Activated CD8-positive, alpha-beta T cell treated with anti-CD3 and anti-CD28 coated beads for 36 hours (primary cell): ENCODE results near the gene LYPD3. TPM values are rescaled to one million over a fixed set of nuclear protein-coding genes. Genes with fewer than 3 reads are reported as not detected.
"Not testable (repeated sequence)": the region's sequence is repeated elsewhere in the genome, so short reads cannot be mapped to it uniquely, and the experiment has no call there.

ENCODE experiments used
- ATAC-seq: fragments of 200-7000 bp; cut with Tn5 transposase; one replicate; pipeline ENCODE4 v1.10.0; 2021; ENCODE audit warnings: mild to moderate bottlenecking, moderate library complexity
- CTCF ChIA-PET: fragments of 350-600 bp; sonication (Branson Sonifier 250); formaldehyde crosslinking; loops from one replicate; lab custom pipeline; 2021; ENCODE audit warnings: antibody characterized with exemption; lab: Charles Lee
- POLR2A ChIA-PET: fragments of 350-600 bp; sonication (Branson Sonifier 250); formaldehyde crosslinking; loops from one replicate; lab custom pipeline; 2021; ENCODE audit warnings: antibody characterized with exemption; lab: Charles Lee
- DNase-seq: peaks from one replicate; pipeline ENCODE4 v3.0.0-alpha.2; 2020
- H3K27ac Mint-ChIP-seq: one replicate; pipeline ENCODE4 v1.8.0; 2021; ENCODE audit warnings: mild to moderate bottlenecking, mixed read lengths
- H3K27me3 Mint-ChIP-seq: one replicate; pipeline ENCODE4 v1.8.0; 2021; ENCODE audit warnings: mixed read lengths
- H3K36me3 Mint-ChIP-seq: one replicate; pipeline ENCODE4 v1.8.0; 2021; ENCODE audit warnings: low read depth, mixed read lengths
- H3K4me1 Mint-ChIP-seq: one replicate; pipeline ENCODE4 v1.8.0; 2021; ENCODE audit warnings: low read depth, mixed read lengths
- H3K4me3 Mint-ChIP-seq: one replicate; pipeline ENCODE4 v1.8.0; 2021; ENCODE audit warnings: mild to moderate bottlenecking, moderate library complexity, mixed read lengths
- H3K9me3 Mint-ChIP-seq: one replicate; pipeline ENCODE4 v1.8.0; 2021; ENCODE audit warnings: mixed read lengths
- intact Hi-C: fragments of 100-400 bp; cut with micrococcal nuclease; formaldehyde crosslinking; loops from one replicate; pipeline ENCODE4 v1.10.0; 2022
- total RNA-seq, 2 experiments: library from RNA; stranded (reverse); gene quantifications; one replicate each; pipeline ENCODE4 v1.2.3, GENCODE V29; 2021
- TF ChIP-seq, protein P1 (sequence below): fragments of 200-600 bp; IDR thresholded peaks from one replicate; pipeline ENCODE4 v1.8.0; 2022; ENCODE audit warnings: antibody characterized with exemption, mild to moderate bottlenecking

LYPD3 gene
- total RNA-seq, 2 experiments from 2014 or later: 4.4 to 4.9 TPM

GRCh38 chr19:43447655-43448054 lies 17.8 kb downstream of the LYPD3 start:
- TF ChIP-seq, protein P1, sequence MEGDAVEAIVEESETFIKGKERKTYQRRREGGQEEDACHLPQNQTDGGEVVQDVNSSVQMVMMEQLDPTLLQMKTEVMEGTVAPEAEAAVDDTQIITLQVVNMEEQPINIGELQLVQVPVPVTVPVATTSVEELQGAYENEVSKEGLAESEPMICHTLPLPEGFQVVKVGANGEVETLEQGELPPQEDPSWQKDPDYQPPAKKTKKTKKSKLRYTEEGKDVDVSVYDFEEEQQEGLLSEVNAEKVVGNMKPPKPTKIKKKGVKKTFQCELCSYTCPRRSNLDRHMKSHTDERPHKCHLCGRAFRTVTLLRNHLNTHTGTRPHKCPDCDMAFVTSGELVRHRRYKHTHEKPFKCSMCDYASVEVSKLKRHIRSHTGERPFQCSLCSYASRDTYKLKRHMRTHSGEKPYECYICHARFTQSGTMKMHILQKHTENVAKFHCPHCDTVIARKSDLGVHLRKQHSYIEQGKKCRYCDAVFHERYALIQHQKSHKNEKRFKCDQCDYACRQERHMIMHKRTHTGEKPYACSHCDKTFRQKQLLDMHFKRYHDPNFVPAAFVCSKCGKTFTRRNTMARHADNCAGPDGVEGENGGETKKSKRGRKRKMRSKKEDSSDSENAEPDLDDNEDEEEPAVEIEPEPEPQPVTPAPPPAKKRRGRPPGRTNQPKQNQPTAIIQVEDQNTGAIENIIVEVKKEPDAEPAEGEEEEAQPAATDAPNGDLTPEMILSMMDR: no peak
- intact Hi-C loops: loop anchor here (1.0 to 5.0 kb wide), 2 partner anchors 72 to 150 kb away; partner anchors contain the start of genes IRGQ and ZNF576
- H3K27me3 Mint-ChIP-seq: no peaks in the 10 kb centered on the region
- no peaks in the 10 kb centered on the region for H3K36me3 Mint-ChIP-seq
- H3K27ac Mint-ChIP-seq: no peak overlapping the region
- CTCF ChIA-PET: interaction anchor here (1.0 to 11.8 kb wide), 36 partner anchors 10 to 204 kb away, joined by 3 to 328 read pairs (median 6); partner anchors contain the start of genes ETHE1, IRGQ, LYPD3 and PHLDB3
- POLR2A ChIA-PET: interaction anchor here (0.6 to 2.2 kb wide), 3 partner anchors 14 to 72 kb away, joined by 3 to 17 read pairs (median 4); partner anchors contain the start of gene LYPD3
- peaks cover 3% of the 10 kb centered on the region for H3K9me3 Mint-ChIP-seq
- ATAC-seq (no peak), DNase-seq (no peak)
- H3K4me1 Mint-ChIP-seq: peaks cover 21% of the 10 kb centered on the region
- no peak overlapping the region for H3K4me3 Mint-ChIP-seq

DNA sequence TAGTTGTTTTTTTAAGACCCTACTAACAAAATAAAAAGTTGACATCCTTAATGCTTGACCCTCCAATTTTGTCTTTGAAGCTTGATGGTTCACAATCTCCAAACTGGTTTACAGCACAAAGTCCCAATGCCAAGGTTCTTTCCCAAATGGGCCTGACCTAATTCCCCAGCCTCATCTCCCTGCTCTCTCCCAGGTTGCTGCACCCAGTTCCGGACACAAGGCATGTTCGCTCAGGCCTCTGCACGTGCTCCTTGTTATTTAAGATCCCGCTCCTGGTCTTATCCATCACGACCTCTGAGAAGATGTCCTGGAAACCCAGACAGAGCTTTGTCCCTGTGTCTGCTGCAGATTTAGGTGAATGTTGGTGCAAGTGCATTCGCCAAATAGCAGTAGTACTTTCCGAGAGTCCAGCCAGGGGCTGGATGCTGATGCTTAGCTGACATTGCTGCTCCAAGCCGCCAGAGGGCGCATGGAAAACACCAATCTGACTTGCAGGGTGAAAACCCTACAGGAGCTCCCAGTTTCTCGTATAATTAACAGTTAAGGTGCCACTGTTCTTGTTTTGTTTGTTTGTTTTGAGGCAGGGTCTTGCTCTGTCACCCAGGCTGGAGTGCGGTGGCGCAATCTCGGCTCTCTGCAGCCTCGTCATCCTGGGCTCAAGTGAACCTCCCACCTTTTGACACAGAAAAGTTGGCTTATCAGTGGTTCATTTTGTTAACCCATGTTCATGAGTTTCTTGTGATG lies 18.5 kb downstream of the LYPD3 start:
- peaks cover 18% of the 10 kb centered on the region for H3K4me1 Mint-ChIP-seq
- no peak overlapping the region for H3K27ac Mint-ChIP-seq
- TF ChIP-seq, protein P1: peak; percentile 94
- H3K9me3 Mint-ChIP-seq: no peaks in the 10 kb centered on the region
- ChIA-PET POLR2A (interaction anchor here (0.6 to 2.2 kb wide), 4 partner anchors 14 to 78 kb away, joined by 3 to 17 read pairs (median 4); partner anchors contain the start of gene LYPD3), CTCF (interaction anchor here (0.6 to 11.8 kb wide), 39 partner anchors 9 to 1340 kb away, joined by 3 to 328 read pairs (median 5); partner anchors contain the start of genes ETHE1, IRGQ, LYPD3 and PHLDB3)
- H3K4me3 Mint-ChIP-seq: no peak overlapping the region
- ATAC-seq (peak; percentile 91), DNase-seq (peak; percentile 84)
- no peaks in the 10 kb centered on the region for H3K36me3 Mint-ChIP-seq
- intact Hi-C loops: loop anchor here (1.0 to 5.0 kb wide), 2 partner anchors 72 to 150 kb away; partner anchors contain the start of genes IRGQ and ZNF576
- no peaks in the 10 kb centered on the region for H3K27me3 Mint-ChIP-seq

- ATAC-seq (no peak), DNase-seq (no peak)
- CTCF ChIA-PET: interaction anchor here (2.1 to 11.8 kb wide), 3 partner anchors 13 to 152 kb away, joined by 8 to 328 read pairs (median 13); partner anchors contain the start of genes IRGQ and ZNF576
- Mint-ChIP-seq H3K27me3 (no peaks in the 10 kb centered on the region), H3K4me3 (no peak overlapping the region), H3K9me3 (no peaks in the 10 kb centered on the region), H3K4me1 (peaks cover 14% of the 10 kb centered on the region), H3K27ac (no peak overlapping the region), H3K36me3 (no peaks in the 10 kb centered on the region)
- POLR2A ChIA-PET: interaction anchor here (1.2 kb wide), 1 partner anchor 28 kb away, joined by 4 read pairs; no protein-coding TSS in a partner anchor
- intact Hi-C loops: loop anchor here (5.0 kb wide), 1 partner anchor 152 kb away; the partner anchor contains the start of genes IRGQ and ZNF576
- TF ChIP-seq, protein P1: no peak
These were observed 20.0 kb downstream of the LYPD3 start for GRCh38 chr19:43445426-43445825.

GRCh38 chr19:43444531-43445287 lies 20.7 kb downstream of the LYPD3 start:
- TF ChIP-seq, protein P1: no peak
- DNase-seq (no peak), ATAC-seq (no peak)
- Mint-ChIP-seq H3K4me3 (no peak overlapping the region), H3K9me3 (no peaks in the 10 kb centered on the region), H3K4me1 (peaks cover 15% of the 10 kb centered on the region), H3K27ac (no peak overlapping the region), H3K27me3 (no peaks in the 10 kb centered on the region), H3K36me3 (no peaks in the 10 kb centered on the region)
- ChIA-PET POLR2A (interaction anchor here (1.2 kb wide), 1 partner anchor 29 kb away, joined by 4 read pairs; no protein-coding TSS in a partner anchor), CTCF (interaction anchor here (2.7 to 11.8 kb wide), 2 partner anchors 12 to 77 kb away, joined by 8 to 328 read pairs; no protein-coding TSS in a partner anchor)
- intact Hi-C loops: loop anchor here (5.0 kb wide), 1 partner anchor 153 kb away; the partner anchor contains the start of genes IRGQ and ZNF576

DNA sequence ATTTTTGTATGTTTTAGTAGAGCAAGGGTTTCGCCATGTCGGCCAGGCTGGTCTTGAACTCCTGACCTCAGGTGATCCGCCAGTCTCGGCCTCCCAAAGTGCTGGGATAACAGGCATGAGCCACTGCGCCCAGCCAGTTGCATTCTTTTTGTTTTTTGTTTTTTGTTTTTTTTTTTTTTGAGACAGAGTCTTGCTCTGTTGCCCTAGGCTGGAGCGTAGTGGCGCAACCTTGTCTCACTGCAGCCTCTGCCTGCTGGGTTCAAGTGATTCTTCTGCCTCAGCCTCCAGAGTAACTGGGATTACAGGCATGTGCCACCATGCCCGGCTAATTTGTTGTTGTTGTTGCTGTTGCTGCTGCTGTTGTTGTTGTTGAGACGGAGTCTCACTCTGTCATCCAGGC lies 21.3 kb downstream of the LYPD3 start:
- H3K4me3 Mint-ChIP-seq, H3K9me3 Mint-ChIP-seq, H3K36me3 Mint-ChIP-seq, H3K27ac Mint-ChIP-seq, POLR2A ChIA-PET, DNase-seq, H3K27me3 Mint-ChIP-seq, intact Hi-C loops, ATAC-seq: not testable (repeated sequence)
- CTCF ChIA-PET: interaction anchor here (2.7 to 11.8 kb wide), 2 partner anchors 11 to 78 kb away, joined by 8 to 328 read pairs; no protein-coding TSS in a partner anchor
- peaks cover 20% of the 10 kb centered on the region for H3K4me1 Mint-ChIP-seq
